Smooth muscle cell (in vitro differentiated cells): ENCODE measurements around the gene CEP41. TPM values are rescaled to one million over a fixed set of nuclear protein-coding genes. Genes with fewer than 3 reads are reported as not detected.

Experiments used
- DNase-seq: peaks from one replicate; lab custom pipeline; 2025; ENCODE audit not compliant: unreplicated experiment; lab: John Stamatoyannopoulos, UW
- H2AFZ ChIP-seq: fragments of 200-600 bp; sonication (generic); 2 replicates; pipeline ENCODE4 v1.6.0; 2016; ENCODE audit warnings: antibody characterized with exemption, low read depth, mild to moderate bottlenecking
- H3F3A ChIP-seq: fragments of 200-600 bp; sonication (generic); 2 replicates; pipeline ENCODE4 v1.6.0; 2017; ENCODE audit warnings: antibody characterized with exemption, low read depth
- H3K27ac ChIP-seq: fragments of 200-600 bp; sonication (generic); 2 replicates; pipeline ENCODE4 v1.5.1; 2016; ENCODE audit warnings: low read depth, mild to moderate bottlenecking
- H3K27me3 ChIP-seq: fragments of 200-600 bp; sonication (generic); 2 replicates; pipeline ENCODE4 v1.6.1; 2016; ENCODE audit warnings: low read depth, mild to moderate bottlenecking
- H3K36me3 ChIP-seq: fragments of 200-600 bp; sonication (generic); 2 replicates; pipeline ENCODE4 v1.5.1; 2016; ENCODE audit warnings: low read depth
- H3K4me1 ChIP-seq: fragments of 200-600 bp; sonication (generic); 2 replicates; pipeline ENCODE4 v1.5.1; 2016; ENCODE audit warnings: low read depth
- H3K4me2 ChIP-seq: fragments of 200-600 bp; sonication (generic); 2 replicates; pipeline ENCODE4 v1.6.0; 2016; ENCODE audit warnings: mild to moderate bottlenecking
- H3K4me3 ChIP-seq: fragments of 200-600 bp; sonication (generic); 2 replicates; pipeline ENCODE4 v1.5.1; 2016; ENCODE audit warnings: mild to moderate bottlenecking
- H3K79me2 ChIP-seq: fragments of 200-600 bp; sonication (generic); 2 replicates; pipeline ENCODE4 v1.6.0; 2016; ENCODE audit warnings: low read depth, mild to moderate bottlenecking
- H3K9ac ChIP-seq: fragments of 200-600 bp; sonication (generic); 2 replicates; pipeline ENCODE4 v1.6.0; 2016; ENCODE audit warnings: low read depth
- H3K9me3 ChIP-seq: fragments of 200-600 bp; sonication (generic); replicated peaks from 2 replicates; pipeline ENCODE4 v1.5.1; 2016; ENCODE audit warnings: low read depth
- H4K20me1 ChIP-seq: fragments of 200-600 bp; sonication (generic); 2 replicates; pipeline ENCODE4 v1.6.0; 2016; ENCODE audit warnings: low read depth
- WGBS: methylation state at CpG from one replicate; pipeline ENCODE4 v1.1.7; 2016; ENCODE audit warnings: low lambda C conversion rate; 5-methylcytosine and 5-hydroxymethylcytosine counted together
- polyA plus RNA-seq: library from polyadenylated mRNA; unstranded; fragments of >200 nt; fragmentation: Nextera tagmentation; extraction: Ambion mirVana; gene quantifications from 2 replicates; pipeline ENCODE4 v1.2.1, GENCODE V29; 2016
- total RNA-seq: library from RNA; depleted of rRNA; stranded (reverse); fragments of >200 nt; gene quantifications from 2 replicates; pipeline ENCODE4 v1.2.3, GENCODE V29; 2014
- TF ChIP-seq, protein P1 (sequence below): fragments of 200-600 bp; sonication (generic); IDR thresholded peaks from 2 replicates; pipeline ENCODE4 v1.5.1; 2017; ENCODE audit warnings: borderline replicate concordance, mild to moderate bottlenecking, antibody characterized with exemption; ENCODE audit not compliant: insufficient read depth, poor library complexity, severe bottlenecking

CEP41 gene
- total and polyA plus RNA-seq, 2 experiments from 2014 or later: 18.3 to 35.1 TPM

DNA sequence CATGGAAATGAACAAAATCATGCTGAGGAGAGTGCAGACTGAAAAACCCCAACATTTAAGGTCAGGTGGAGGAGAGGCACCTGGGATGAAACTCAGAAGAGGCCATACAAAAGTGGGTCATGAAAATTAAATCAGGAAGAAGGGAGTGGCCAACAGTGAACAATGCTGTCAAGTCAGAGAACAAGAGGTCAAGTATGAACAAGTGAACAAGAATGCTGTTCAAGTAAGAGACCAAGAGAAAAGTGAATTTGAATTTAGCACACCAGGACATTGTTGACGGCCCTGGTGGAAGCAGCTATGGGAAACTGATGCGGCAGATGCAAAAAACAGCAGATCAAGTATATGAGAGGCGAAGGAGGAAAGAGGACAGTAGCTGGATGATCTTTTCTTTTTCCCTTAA lies 7.9 kb downstream of the CEP41 start:
- H4K20me1 ChIP-seq: no peaks in the 10 kb centered on the region
- peak overlapping the region; percentile 57 for H3K4me2 ChIP-seq
- no peak overlapping the region for H3K9ac ChIP-seq
- WGBS: 41% methylated on average over 3 of the region's 3 CpGs
- H3F3A ChIP-seq: peaks cover 12% of the 10 kb centered on the region
- H3K27me3 ChIP-seq: no peaks in the 10 kb centered on the region
- no peak for DNase-seq
- TF ChIP-seq, protein P1, sequence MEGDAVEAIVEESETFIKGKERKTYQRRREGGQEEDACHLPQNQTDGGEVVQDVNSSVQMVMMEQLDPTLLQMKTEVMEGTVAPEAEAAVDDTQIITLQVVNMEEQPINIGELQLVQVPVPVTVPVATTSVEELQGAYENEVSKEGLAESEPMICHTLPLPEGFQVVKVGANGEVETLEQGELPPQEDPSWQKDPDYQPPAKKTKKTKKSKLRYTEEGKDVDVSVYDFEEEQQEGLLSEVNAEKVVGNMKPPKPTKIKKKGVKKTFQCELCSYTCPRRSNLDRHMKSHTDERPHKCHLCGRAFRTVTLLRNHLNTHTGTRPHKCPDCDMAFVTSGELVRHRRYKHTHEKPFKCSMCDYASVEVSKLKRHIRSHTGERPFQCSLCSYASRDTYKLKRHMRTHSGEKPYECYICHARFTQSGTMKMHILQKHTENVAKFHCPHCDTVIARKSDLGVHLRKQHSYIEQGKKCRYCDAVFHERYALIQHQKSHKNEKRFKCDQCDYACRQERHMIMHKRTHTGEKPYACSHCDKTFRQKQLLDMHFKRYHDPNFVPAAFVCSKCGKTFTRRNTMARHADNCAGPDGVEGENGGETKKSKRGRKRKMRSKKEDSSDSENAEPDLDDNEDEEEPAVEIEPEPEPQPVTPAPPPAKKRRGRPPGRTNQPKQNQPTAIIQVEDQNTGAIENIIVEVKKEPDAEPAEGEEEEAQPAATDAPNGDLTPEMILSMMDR: no peak
- H3K36me3 ChIP-seq: no peaks in the 10 kb centered on the region
- peak overlapping the region; percentile 67 for H3K27ac ChIP-seq
- H3K79me2 ChIP-seq: peaks cover 24% of the 10 kb centered on the region
- peaks cover 14% of the 10 kb centered on the region for H3K4me1 ChIP-seq
- no peak overlapping the region for H3K4me3 ChIP-seq
- H2AFZ ChIP-seq: peak overlapping the region; percentile 52
- no peaks in the 10 kb centered on the region for H3K9me3 ChIP-seq

DNA sequence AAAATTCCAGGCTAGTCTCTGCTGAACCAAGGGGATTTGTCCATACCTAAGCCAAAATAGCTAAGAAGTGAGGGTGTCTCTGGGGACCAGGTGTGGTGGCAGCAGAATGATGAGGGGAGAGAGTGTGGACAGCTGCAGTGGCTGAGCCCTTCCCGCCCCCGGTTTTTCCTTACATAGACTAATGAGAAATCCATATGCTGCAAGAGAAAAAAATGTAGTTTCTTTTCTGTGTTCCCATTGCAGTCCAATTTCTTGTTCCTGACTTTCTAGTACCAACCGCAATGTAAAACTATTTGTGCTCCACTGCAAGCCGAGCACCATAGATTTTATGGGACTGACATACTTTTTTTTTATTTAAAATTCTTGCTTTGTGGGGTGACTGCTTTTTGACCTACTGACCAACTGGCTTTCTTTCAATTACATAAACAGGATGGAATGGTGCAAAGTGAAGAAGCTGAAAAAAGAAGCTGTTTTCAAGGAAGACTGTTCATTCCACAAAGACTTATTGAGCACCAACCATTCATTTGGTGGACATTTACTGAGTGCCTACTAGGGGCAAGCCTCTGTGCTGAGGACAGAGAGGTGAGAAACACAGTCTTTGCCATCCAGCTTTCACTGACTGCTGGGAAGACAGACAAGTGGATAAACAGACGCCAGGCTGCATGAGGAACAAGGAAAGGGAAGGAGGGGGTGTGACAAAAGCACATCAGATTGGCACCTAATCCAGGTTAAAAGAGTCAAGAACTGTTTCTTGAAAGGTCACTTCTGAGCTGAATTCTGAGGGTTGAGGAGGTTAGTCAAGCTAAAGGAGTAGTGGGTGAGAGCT lies 9.8 kb downstream of the CEP41 start:
- no peak for DNase-seq
- peak overlapping the region; percentile 50 for H2AFZ ChIP-seq
- H3K9ac ChIP-seq: peak overlapping the region; percentile 3
- peaks cover 17% of the 10 kb centered on the region for H3K79me2 ChIP-seq
- H3K27me3 ChIP-seq: no peaks in the 10 kb centered on the region
- TF ChIP-seq, protein P1: no peak
- H4K20me1 ChIP-seq: no peaks in the 10 kb centered on the region
- H3K4me1 ChIP-seq: peaks cover 14% of the 10 kb centered on the region
- H3F3A ChIP-seq: peaks cover 12% of the 10 kb centered on the region
- H3K27ac ChIP-seq: peak overlapping the region; percentile 73
- WGBS: 58% methylated on average over 5 of the region's 5 CpGs
- H3K4me3 ChIP-seq: peak overlapping the region; percentile 36
- peak overlapping the region; percentile 80 for H3K4me2 ChIP-seq
- no peaks in the 10 kb centered on the region for H3K9me3 ChIP-seq
- H3K36me3 ChIP-seq: no peaks in the 10 kb centered on the region

DNA sequence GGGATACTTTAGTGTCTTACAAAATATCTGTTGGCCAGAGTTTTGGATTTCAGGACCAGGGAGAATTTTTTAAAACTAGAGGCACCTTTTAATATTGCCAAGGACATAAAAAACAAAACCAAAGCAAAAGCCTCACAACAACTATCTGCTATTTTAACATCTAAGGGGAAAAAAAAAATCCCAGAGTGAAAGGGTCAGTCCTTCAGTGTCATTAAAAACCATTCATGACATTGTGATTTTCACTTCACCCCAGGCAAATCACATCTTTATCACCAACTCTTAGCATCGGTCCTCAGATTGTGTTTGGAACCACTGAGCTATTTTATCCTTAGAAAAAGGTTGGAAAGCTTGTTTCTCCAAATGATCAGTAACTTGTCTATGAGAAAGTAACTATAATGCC lies 10.7 kb downstream of the CEP41 start:
- H2AFZ ChIP-seq: peak overlapping the region; percentile 50
- no peaks in the 10 kb centered on the region for H3K36me3 ChIP-seq
- WGBS: 38% methylated on average over 1 of the region's 1 CpG
- peaks cover 14% of the 10 kb centered on the region for H3K4me1 ChIP-seq
- TF ChIP-seq, protein P1: no peak
- H3K79me2 ChIP-seq: peaks cover 10% of the 10 kb centered on the region
- H4K20me1 ChIP-seq: no peaks in the 10 kb centered on the region
- H3K9ac ChIP-seq: peak overlapping the region; percentile 3
- H3F3A ChIP-seq: peaks cover 12% of the 10 kb centered on the region
- H3K27me3 ChIP-seq: no peaks in the 10 kb centered on the region
- H3K4me3 ChIP-seq: peak overlapping the region; percentile 36
- DNase-seq: no peak
- no peaks in the 10 kb centered on the region for H3K9me3 ChIP-seq
- H3K4me2 ChIP-seq: peak overlapping the region; percentile 80
- H3K27ac ChIP-seq: peak overlapping the region; percentile 73
